ENCODE data around the gene MEF2D. TPM values are rescaled to one million over a fixed set of nuclear protein-coding genes. Genes with fewer than 3 reads are reported as not detected.

MEF2D gene
- polyA plus RNA-seq (2014; cell fraction: cytosol; rRNA removed), result 5.8 and 6.3 TPM in 2 replicates
- polyA plus RNA-seq (2014; cell fraction: nucleus; rRNA removed), result 11.9 and 15.0 TPM in 2 replicates

DNA sequence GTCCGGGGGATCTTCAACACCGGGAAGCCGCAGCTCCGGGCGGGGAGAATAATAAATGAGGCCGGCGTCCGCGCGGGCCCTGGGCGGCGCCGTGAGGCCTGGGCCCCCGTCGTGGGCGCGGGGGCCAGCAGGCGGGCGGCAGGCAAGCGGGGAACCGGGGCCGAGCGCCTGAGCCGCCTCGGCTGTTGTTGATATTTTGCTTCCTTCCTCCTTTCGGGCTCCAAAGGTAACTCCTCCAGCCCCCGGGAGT, at the start of gene MEF2D:
MEF2D (minus strand) TSS at position 233 of the 250 bp plus-strand sequence. CDS start 17,483 bp downstream, outside the sequence.
- no peak for DNase-seq (ENCODE audit: low spot score)

DNA sequence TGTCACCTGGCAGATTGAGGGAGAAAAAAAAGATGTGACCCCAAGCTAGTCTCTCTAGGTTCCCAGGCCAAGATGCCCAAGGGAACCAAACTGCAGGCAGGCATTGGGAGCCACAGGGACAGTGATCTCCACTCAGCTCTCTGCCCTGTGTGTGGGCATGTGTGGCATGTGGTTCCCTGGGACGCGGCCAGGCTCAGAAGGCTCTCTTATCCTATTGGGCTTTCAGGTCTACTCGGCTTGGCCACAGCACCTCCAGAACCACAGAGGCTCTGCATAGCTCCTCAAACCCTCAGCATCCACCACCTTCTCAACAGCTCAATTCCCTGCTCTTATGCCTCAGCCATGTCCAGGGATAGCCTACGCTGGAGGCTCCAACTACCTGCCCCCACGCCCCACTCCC, 49.8 kb upstream of the MEF2D start:
- no peak for DNase-seq (ENCODE audit: low spot score)

DNA sequence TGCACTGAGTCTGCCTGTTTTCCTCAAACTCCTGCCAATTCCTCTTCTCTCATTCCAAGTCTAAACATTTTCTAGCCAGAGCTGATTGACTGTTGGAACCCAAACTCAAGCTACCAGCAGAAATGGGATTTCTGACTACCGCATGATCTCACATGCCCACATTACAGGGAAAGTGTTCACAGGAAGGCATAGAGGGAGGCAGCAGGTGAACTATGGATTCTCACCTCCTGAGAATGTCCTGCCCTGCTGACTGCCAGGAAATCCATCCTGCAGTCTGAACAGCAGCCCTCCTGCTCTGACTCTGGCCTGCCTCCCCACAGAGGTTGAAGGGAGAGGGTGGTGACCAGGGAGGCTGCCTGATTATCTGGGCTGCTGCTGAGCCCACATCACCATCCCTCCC, 49.3 kb upstream of the MEF2D start:
- DNase-seq (ENCODE audit: low spot score), result no peak

DNA sequence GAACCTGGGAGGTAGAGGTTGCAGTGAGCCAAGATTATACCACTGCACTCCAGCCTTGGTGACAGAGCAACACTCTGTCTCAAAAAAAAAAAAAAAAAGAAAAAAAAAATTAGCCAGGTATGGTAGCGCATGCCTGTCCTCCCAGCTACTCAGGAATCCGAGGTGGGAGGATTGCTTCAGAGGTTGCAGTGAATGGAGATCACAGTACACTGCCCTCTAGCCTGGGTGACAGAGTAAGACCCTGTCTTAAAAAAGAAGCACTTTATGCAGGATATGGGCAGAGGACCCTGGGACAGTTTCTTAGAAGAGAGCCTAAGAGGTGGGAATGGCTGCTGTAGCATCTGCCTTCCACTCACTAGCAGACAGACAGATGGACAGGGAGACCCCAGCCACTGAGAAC, 48.8 kb upstream of the MEF2D start:
- DNase-seq (ENCODE audit: low spot score), result no peak

- no peak for DNase-seq (ENCODE audit: low spot score)
These were observed 47.4 kb upstream of the MEF2D start for GRCh38 chr1:156547982-156548381.

DNA sequence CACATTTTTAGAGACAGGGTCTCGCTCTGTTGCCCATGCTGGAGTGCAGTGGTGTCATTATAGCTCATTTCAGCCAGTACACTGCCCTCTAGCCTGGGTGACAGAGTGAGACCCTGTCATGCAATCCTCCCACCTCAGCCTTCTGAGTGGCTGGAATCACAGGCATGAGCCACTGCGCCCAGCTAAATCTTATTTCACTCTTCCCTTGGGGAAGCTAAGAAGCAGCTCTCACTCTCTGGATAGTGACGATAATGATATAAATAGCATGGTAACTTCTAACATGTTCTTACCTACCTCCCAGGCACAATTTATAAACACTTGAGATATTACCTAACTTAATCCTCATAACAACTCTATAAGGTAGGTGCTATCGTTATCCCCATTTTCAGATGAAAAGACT, 46.9 kb upstream of the MEF2D start:
- DNase-seq (ENCODE audit: low spot score), result no peak

DNA sequence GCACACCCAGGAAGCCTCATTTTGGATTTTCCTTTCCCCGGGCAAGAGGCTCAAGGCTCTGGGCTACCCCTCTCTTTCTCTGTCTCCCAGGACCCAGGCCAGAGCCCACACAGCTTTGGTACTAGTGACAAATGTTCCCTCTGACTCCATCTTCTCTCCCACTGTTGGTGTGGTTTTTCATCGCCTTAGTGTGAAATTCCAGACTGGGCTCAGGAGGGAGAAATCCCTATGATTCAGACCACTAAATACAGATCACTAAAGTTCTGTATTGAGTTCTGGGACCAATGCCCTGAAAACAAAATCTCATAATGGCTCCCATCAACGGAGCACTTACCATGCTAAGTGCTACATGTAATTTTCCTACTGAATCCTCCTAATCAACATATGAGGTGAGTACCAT, 45.7 kb upstream of the MEF2D start:
- DNase-seq (ENCODE audit: low spot score), result no peak

DNA sequence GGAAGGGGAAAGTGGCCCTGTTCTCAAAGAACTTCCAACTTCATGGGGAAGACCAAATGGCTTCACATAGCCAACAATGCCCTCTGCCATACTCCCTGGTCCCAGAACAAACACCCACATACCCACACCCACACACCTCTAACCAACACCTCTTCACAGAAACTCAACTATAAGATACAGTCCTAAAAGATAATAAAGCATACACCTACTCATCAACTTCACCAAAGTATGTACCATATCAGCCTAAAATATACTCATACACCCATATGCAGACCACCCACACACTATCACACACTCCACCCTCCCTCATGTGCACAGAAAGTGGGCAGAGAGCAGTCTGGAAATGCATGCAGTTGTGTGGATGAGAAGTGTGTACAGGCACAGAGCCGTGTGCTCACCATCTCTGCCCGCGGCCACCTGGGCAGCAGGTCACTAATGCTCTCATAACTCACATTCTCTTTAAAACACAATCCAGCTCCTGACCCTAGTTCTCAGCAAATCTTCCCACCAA, 44.1 kb upstream of the MEF2D start:
- no peak for DNase-seq (ENCODE audit: low spot score)

- DNase-seq (ENCODE audit: low spot score), result no peak
These were observed 42.5 kb upstream of the MEF2D start for GRCh38 chr1:156543066-156543465.

DNA sequence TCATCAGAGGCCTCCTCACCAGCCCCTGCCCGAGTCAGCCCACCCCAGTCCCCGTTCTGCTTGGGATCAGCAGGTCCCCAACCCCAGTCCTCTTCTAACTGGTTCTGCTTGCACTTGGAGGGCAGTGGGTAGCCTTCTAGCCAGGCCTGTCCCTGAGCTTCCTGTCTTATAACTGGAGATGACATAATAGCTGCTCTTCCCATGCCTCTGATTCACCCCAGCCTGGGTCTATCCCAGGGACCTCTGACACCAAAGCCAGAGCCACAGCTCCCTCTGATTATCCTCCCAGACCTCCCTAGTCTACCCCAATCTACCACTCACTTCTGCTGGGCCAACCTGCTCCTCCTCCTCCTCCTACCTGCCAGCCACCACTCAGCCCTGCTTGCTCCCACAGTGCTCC, 40.4 kb upstream of the MEF2D start:
- DNase-seq (ENCODE audit: low spot score), result no peak

- DNase-seq (ENCODE audit: low spot score), result no peak
These were observed 39.3 kb upstream of the MEF2D start for GRCh38 chr1:156539818-156540355.

DNA sequence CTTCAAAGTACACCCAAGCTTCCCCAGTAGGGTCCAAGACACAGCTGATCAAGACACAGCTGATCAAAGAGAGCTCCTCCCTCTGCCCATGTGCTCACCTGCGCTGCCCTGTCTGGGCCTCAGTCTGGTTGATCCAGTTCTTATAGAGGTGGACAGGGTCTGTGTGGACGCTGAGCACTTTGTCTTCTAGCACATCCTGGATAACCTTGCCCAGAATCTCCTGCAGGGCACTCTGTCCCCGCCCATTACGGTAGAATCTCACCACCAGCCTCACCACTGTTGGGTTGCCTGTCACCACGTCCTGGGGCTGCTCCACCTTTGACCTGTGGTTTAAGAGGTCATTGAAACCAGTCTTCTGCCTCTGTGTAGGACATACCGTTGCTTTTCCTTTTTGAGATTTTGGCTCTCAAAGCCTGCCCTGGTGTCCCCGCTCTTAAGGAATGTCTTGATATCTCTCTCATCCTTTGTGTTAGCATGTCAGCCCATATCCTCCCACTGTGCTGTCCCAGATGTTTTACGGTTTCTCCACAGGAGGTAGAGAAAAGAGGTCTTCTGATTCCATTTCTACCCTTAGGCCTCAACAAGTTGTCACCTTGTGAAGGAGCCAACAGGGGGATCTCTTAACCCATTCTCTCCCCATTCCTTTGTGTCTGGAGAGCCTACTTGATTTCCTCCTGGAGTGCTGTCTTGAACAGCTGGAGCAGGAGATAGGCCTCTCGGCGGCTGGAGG, 38.3 kb upstream of the MEF2D start:
- DNase-seq (ENCODE audit: low spot score), result no peak

DNA sequence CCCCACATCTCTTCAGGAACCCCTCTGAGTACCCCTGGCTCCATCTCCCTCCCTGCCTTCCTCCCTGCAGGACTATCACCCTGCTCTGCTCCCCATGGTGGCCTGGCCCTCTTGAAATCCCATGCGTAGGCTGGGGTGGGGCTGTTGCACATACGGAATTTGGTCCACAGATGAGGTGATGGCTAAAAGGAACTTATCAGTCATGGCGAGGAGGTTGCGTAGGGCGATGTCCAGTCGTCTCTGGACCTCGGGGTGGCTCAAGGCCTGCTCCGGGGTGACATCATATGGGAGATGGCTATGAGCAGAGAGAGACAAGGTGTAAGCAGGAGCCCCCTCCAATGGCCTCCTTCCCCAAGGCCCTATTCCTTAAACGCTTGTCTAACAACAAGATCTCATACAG, 36.5 kb upstream of the MEF2D start:
- DNase-seq (ENCODE audit: low spot score), result no peak

DNA sequence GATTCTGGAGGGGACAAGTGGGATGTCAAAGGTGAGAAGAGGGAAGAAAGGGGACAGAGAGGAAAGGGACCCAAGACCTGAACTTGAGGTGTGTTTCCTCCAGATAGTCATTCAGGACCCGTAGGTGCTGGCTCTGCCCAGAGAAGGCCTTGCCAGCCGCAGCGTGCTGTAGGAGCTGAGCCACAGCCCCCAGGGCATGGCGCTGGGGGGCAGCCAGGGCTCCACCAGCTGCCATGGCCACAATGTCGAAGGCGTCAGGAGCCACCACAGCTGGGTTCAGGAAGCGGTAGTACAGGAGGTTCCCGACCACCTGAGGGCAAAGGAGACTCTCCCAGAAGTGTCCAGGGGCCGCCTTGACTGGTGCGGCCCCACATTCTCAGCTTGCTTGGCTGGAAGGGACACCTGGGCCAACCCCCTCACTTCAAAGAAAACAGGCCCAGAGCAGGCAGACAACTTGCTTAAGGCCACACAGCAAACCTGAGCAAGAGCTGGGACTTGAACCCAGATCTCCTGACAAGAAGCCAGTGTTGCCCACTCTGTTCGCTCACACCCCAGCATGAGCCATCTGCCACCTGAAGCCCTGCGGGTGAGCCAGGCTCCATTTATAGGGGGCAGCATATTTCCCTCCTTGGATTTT, 34.0 kb upstream of the MEF2D start:
- DNase-seq (ENCODE audit: low spot score), result no peak

GRCh38 chr1:156533568-156534220, 33.1 kb upstream of the MEF2D start:
- DNase-seq (ENCODE audit: low spot score), result no peak

GRCh38 chr1:156532374-156532773, 31.8 kb upstream of the MEF2D start:
- DNase-seq (ENCODE audit: low spot score), result no peak

DNA sequence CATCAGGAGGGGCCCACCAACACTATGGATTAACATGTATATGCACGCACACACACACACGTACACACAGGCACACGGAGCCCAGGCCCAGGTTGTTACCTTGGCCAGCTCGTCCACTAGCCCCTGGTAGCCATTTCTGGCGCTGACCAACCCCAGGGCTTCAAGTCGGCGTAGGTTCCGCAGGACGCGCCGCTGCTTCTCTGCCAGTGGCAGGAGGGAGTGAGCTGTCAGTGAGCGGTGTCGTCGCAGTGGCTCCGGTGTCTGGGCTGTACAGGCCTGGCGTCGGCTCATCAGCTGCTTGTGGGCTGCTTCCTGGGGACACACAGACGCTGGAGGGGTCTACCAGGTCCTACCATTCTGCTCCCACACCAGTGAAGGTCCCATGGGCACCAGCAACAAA, 29.4 kb upstream of the MEF2D start:
- DNase-seq (ENCODE audit: low spot score), result no peak

- DNase-seq (ENCODE audit: low spot score), result no peak
These were observed 28.4 kb upstream of the MEF2D start for GRCh38 chr1:156528875-156529425.

- no peak for DNase-seq (ENCODE audit: low spot score)
These were observed 27.7 kb upstream of the MEF2D start for GRCh38 chr1:156528231-156528630.

DNA sequence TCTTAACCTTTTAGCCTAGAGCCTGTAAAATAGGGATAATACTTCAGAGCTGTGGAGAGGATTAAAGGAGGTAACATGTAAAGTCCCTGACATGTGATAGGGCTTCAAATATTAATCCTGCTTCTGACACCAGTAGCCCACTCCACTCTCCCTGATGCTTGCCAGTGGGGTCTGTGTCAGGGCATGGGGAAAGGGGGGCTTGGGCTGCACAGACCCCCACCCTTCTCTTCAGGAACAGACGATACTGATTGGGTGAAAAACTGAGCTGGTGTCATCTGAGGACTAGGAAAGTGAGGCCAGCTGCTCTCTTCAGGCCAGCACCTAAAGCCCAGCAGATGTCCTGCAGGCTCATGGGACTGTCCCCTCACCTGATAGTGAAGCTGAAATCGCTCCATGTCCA, 27.0 kb upstream of the MEF2D start:
- DNase-seq (ENCODE audit: low spot score), result no peak

DNA sequence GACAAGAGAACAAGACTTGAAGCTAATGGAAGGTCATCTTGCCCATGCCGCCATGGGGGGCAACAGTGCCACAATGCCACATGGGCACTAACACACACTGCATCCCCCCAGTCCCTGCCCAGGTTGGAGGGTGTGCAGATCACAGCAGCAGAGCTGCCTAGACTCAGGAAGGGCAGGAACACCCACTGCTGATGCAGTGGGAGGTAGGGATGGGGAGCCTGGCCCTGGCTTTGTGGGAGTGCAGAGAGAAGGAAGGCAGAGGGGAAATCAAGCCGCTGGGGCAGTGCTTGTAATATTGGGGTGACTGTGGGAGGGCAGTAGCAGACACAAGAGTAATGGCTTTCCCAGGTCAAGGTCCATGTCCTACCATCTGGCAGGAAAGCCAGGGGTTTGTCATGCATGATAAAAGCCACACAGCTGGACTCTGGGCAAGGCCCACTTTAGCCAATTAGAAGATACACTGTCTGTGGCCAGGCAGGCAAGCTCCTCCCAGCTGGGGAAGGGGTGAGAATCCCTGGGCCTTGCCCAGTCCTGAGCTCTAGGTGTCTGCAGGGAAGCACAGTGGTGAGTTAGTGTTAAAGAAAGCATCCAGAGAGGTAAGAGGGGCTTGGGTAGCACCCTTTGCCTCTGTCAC, 25.4 kb upstream of the MEF2D start:
- no peak for DNase-seq (ENCODE audit: low spot score)

DNA sequence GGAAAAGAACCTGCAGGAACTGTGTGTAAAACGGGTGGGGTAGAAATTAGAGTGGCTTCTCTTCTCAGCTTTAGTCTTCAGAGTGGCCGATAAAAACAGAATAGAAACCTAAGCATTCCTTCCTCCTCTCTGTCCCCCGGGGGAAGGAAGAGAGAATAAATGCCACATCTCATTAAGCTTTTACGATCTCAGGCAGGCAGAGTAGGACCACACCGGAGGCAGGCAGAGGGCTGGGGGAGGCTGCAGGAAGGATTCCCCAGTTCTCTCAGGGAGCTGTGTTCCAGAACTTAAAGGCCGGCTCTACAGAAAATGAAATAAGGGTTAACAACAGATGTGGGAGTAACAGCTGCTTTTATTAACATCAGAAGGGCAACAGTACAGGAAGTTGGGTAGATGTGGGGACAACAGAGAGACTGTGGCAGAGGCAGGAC, 24.5 kb upstream of the MEF2D start:
- DNase-seq (ENCODE audit: low spot score), result no peak

Measured in SK-N-DZ (cell line).